Measurements from ENCODE around the gene NF1.

DNA sequence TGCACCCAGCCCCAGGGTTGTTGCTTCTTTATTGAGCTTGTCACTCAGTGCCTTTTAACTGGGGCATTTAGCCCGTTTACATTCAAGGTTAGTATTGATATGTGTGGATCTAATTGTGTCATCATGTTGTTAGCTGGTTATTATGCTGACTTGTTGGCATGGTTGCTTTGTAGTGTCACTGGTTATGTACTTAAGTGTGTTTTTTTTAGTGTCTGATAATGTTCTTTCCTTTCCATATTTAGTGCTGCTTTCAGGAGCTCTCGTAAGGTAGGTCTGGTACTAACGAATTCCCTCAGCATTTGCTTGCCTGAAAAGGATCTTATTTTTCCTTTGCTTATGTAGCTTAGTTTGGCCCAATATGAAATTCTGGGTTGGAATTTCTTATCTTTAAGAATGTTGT, 33.5 kb downstream of the NF1 start:
- TF ChIP-seq CTCF (IDR thresholded peaks at IDR 0.05; ENCODE audit: low read depth, low read length) (no peak), POLR2A (IDR thresholded peaks at IDR 0.05; ENCODE audit: extremely low read depth, insufficient read length) (no peak)

All from NB4 (cell line).